ENCODE results near the gene ECI1. TPM values are rescaled to one million over a fixed set of nuclear protein-coding genes. Genes with fewer than 3 reads are reported as not detected.
A peak's percentile ranks its signal among the peaks of the same experiment; 100 is the strongest.

The ECI1 gene
- total and polyA plus RNA-seq, 2 of the 13 experiments (the other 11 are each of a cell fraction or from before 2014, with no cell fraction given) = 82.0 to 102 TPM

GRCh38 chr16:2190002-2190658 lies 61.3 kb downstream of the ECI1 start (continued):
- no peak for TF ChIP-seq EEA1 (CRISPR knock-in tag; IDR thresholded peaks at IDR 0.05; ENCODE audit: borderline replicate concordance)
- TF ChIP-seq FOXM1 (CRISPR knock-in tag; IDR thresholded peaks at IDR 0.05) = no peak
- no peak for TF ChIP-seq NFATC3 (CRISPR knock-in tag; IDR thresholded peaks at IDR 0.05)
- no peak for TF ChIP-seq AKNA (CRISPR knock-in tag; IDR thresholded peaks at IDR 0.05; ENCODE audit: borderline replicate concordance)
- TF ChIP-seq BRD4 (CRISPR knock-in tag; IDR thresholded peaks at IDR 0.05) = no peak
- peak; percentile 84 for TF ChIP-seq ZFY (CRISPR knock-in tag; IDR thresholded peaks at IDR 0.05)
- 0 out of 2 replicates have a peak, but pooled peaks have one; percentile 33 for TF ChIP-seq ZNF724P (CRISPR knock-in tag; IDR thresholded peaks at IDR 0.05; ENCODE audit: borderline replicate concordance)
- no peak for TF ChIP-seq ZNF780A (CRISPR knock-in tag; IDR thresholded peaks at IDR 0.05)
- TF ChIP-seq ZBTB1 (CRISPR knock-in tag; IDR thresholded peaks at IDR 0.05; ENCODE audit: borderline replicate concordance) = no peak
- no peak for TF ChIP-seq NFE2L2 (IDR thresholded peaks at IDR 0.05; ENCODE audit: low read length)
- TF ChIP-seq ZNF335 (CRISPR knock-in tag; IDR thresholded peaks at IDR 0.05) = no peak
- no peak; the same call in 1 of the 2 replicates for TF ChIP-seq ZNF350 (CRISPR knock-in tag; IDR thresholded peaks at IDR 0.05; ENCODE audit: borderline replicate concordance, low read depth)
- peak; percentile 49; the same call in 1 of the 2 replicates for TF ChIP-seq ZNF678 (CRISPR knock-in tag; IDR thresholded peaks at IDR 0.05)
- TF ChIP-seq RFXANK (CRISPR knock-in tag; IDR thresholded peaks at IDR 0.05) = no peak
- TF ChIP-seq ATF4 (CRISPR knock-in tag; IDR thresholded peaks at IDR 0.05) = no peak
- TF ChIP-seq RARA (CRISPR knock-in tag; IDR thresholded peaks at IDR 0.05) = 0 out of 2 replicates have a peak, but pooled peaks have one; percentile 25
- TF ChIP-seq AHR (CRISPR knock-in tag; IDR thresholded peaks at IDR 0.05) = no peak
- no peak for TF ChIP-seq PREB (CRISPR knock-in tag; IDR thresholded peaks at IDR 0.05)
- TF ChIP-seq CREM (IDR thresholded peaks at IDR 0.05) = no peak
- no peak for TF ChIP-seq CREM (CRISPR knock-in tag; IDR thresholded peaks at IDR 0.05)
- TF ChIP-seq FOXO4 (CRISPR knock-in tag; conservative IDR thresholded peaks at IDR 0.05) = 0 out of 2 replicates have a peak, but pooled peaks have one; percentile 44
- no peak for TF ChIP-seq HMG20A (CRISPR knock-in tag; IDR thresholded peaks at IDR 0.05; ENCODE audit: borderline replicate concordance)
- TF ChIP-seq BRCA1 (CRISPR knock-in tag; IDR thresholded peaks at IDR 0.05) = no peak
- TF ChIP-seq RFX1 (IDR thresholded peaks at IDR 0.05) = no peak
- no peak for TF ChIP-seq ZNF83 (CRISPR knock-in tag; IDR thresholded peaks at IDR 0.05; ENCODE audit: borderline replicate concordance)

All from HepG2 (cell line).